CD4-positive, alpha-beta T cell treated with Interleukin-21 for 1 hour (primary cell): ENCODE results near the gene APAF1.
"Not testable (repeated sequence)": the region's sequence is repeated elsewhere in the genome, so short reads cannot be mapped to it uniquely, and the experiment has no call there.

Experiments used
- DNase-seq: peaks from one replicate; pipeline ENCODE4 v3.0.0-alpha.2; 2020

Gene APAF1

DNA sequence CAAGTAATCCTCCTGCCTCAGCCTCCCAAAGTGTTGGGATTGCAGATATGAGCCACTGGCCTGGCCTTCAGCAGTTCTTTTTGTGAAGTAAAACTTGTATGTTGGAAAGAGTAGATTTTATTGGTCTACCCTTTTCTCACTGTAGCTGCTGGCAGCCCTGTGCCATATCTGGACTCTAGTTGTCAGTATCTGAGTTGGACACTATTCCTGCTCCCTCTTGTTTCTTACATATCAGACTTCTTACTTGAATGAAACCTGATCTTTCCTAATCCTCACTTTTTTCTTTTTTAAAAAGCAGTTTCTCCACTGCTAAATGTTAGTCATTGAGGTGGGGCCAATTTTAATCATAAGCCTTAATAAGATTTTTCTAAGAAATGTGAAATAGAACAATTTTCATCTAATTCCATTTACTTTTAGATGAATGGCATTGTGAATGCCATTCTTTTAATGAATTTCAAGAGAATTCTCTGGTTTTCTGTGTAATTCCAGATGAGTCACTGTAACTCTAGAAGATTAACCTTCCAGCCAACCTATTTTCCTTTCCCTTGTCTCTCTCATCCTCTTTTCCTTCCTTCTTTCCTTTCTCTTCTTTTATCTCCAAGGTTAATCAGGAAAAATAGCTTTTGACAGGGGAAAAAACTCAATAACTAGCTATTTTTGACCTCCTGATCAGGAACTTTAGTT is 88.7 kb downstream of the APAF1 start:
- DNase-seq: no peak

DNA sequence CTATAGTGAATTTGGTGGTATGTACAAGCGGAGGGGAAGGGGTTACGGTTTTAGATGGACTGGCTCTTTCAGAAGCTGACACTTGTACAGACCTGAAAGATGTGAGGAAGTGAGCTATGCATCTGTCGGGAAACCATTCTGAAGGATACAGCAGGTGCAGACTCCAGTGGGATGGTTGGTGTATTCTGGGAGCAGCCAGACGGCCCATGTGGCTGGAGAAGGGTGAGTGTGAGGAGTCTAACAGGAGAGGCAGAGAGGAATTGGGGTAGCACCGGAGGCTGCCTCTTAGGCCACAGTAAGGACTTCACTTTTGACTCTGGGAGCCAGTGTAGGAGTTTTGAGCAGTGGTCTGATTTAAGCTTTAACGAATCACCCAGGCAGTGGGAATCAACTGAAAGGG is 90.7 kb downstream of the APAF1 start:
- no peak for DNase-seq

DNA sequence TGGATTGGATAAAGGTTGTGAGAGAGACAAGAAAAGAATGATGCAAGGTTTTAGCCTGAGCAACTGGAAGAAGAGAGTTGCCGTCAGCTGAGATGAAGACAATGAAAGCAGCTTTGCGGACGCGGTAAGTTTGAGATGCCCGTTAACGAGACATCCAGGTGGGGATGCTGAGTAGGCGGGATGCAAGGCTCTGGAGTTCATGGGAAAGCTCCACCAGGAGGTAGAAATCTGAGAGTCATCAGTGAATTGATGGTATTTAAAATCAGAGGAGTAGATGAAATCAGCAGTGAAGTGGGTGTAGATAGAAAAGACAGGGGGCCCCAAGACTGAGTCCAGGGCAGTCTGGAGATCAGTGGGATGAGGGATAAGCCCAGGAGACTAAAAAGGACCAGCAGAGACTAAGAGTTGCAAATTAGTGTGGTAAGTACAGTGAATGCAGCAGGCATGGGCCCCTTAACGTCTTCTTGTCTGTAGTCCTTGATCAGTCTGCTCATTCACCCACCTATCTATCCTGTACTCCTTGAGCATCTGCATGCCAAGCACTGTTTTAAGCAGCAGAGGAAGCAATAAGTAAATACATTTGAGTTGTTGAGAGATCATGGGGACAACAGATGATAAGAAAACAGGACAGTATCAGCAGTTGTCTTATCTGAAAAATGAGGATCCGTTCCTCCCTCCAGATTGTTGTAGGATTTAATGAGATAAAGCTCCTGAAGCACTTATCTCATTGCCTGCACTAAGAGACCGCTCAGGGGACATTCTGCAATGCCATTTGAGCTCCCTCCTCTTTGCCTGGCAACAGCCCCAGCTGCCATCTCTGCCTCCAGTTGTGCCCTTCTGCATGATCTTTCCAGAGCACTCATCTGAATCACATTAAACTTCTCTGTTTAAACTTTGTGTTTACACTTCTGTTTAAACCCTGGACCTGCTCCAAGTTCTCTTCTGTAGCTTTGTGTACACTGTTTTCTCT is 91.5 kb downstream of the APAF1 start:
- DNase-seq: no peak

DNA sequence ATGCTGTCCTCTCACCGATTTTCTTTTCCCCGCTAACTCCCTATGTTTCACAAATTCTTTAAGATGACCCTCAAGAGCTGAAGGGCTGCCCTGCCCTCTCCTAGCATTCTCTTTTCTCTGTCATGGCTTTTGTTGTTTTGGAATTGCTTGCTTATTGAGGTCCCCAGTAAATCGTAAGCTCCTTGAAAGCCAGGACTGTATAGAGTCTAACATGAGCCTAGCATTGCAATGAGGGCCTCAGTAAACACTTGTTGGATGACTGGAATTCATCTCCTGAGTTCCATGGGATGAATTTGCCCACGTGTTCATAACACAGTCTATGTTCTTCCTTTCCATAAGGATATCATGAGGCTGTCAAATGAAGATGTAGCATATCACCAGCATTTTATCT is 92.2 kb downstream of the APAF1 start:
- DNase-seq: no peak

DNA sequence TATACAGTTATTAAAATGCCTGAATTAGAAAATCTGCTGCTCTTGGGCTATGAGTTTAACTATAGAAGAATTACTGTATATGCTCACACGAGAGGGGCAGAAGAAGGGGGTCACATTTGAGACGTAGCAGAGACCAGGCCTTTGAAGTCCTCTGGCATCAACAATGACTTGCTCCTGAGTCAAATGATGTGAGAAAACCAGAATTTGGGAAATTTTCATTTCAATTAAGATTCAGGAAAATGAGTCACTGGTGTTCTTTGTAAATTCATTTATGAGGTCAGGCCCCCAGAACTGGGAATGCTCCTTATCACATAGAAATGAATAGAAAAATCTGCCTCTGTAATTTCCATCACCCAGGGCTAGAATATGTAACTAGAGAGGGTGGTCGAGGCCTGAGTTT is 92.9 kb downstream of the APAF1 start:
- no peak for DNase-seq

DNA sequence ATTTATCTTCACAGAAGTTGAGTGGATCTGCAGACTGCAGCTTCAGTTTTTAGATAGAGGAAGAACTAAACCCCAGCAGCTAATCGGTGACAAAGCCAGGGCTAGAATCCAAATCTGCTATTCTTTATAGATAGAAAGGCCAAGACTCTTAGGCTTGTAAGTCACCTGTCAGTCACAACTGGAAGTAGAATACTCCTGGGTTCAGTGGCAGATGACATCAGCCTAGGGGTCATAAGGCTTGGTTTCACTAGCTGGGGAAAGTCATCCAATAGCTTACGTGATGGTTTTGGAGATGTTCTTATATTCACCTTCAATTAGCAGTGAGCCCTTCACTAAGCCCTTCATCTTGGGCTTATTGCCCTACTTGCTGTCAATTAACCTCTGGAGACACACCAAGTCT is 93.4 kb downstream of the APAF1 start:
- DNase-seq: no peak

DNA sequence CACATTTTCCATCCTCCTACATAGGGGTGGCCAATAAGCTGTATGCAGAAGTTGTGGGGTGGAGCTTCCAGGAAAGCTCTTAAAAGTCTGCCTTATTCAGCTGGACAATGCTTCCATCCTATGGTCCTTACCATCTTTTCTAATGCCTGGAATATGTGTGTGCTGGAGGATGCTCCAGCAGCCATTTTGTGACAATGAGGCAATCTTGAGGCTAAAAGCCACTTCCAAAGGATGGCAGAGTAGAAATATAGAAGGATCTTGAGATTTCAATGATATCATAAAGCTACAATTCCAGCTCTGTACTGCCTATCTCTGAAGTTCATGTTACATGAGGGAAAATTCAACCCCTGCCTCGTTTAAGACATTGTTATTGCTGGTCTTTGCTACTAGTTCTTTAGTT is 95.7 kb downstream of the APAF1 start:
- DNase-seq: no peak

DNA sequence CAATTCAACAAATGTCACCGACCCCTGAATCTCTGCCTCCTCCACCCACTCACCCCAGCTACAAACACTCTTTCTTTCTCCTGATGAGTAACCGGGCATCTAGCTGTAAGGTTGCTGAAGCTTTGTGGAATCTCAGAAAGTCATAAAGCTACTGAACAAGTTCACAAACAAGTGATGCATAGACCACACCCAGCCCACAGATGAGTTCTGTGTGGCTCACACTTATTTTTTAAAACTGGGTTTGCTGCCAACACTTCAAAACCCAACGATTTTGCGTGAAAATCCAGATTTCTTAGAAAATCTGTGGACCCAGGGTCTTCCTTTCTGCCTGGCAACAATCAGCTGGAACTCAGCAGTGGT is 96.1 kb downstream of the APAF1 start:
- no peak for DNase-seq

DNA sequence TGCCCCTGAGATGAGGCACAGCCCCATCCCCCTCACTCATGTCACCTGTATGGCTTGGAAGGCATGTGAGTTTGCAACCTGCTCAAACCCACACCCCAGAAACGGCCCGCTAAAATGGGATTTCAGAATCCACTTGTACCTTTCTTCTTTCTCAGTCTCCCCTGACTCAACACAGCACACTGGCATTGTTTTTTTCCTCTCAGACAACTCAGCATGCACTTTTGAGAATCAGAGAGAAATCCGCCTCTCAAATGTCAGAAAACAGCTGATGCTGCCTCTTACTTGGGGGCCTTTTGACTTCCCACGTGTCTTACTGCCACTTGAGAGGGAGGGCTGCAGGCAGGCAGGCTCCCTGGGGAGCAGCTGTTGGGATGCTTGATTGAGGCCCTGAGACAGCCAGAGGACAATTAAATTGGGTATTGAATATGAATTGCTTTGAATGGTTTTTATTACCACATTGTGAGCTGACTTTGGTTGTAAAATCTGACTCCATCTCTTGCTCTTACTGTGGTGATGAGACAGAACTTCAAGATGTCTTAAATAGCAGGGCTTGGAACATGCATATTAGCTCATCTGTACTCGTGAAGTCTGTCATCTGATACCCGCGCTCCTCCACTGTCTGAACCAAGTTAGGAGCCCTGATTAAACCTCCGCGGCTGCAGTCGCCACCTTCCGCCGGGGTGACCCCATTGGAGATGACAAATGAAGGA is 96.6 kb downstream of the APAF1 start:
- no peak for DNase-seq

DNA sequence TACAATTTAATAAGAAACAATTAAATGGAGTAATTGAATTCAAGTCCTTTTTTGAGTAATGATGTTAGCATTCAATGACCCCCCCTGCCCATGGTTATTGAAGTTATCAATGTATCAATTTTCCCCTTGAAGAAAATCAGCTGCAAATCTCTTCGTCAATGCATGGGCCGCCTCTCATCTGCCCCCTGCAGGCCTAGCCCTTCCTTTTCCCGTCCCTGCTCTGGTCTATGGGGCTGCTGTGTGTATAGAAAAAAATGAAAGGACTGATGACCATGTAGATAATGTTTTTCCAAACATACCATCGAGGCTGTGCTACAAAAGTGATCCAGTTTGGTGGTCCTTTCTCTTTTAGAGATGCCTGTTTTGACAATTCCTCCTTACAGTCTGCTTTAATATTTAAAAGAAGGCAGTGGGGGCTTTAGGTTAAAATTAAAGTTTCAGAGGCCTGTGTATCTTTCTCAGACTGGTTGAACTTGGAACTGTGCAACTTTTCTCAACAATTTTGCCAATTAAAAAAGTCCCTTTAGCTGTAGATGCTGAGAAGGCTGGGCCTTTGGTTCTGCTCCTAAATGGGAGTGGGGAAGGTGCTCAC is 98.4 kb downstream of the APAF1 start:
- peak; percentile 44 for DNase-seq

DNA sequence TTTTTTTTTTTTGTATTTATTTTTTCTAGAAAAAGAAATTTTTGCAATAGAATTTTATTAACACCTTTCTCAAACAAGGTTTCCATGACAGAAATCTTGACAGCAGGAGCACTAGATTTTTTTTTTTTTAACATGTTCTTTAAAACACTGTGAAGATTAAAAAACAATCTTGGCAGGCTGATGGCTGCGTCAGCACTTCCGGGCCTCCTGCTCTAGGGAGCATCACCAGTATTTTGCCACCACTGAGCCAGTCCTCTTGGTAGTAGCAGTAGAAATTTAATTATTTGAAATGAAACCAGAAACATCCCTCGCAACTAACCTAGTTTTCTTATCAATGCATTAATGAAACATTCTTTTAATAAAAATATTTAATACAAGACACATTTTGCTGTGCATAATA is 99.6 kb downstream of the APAF1 start:
- DNase-seq: peak; percentile 41

DNA sequence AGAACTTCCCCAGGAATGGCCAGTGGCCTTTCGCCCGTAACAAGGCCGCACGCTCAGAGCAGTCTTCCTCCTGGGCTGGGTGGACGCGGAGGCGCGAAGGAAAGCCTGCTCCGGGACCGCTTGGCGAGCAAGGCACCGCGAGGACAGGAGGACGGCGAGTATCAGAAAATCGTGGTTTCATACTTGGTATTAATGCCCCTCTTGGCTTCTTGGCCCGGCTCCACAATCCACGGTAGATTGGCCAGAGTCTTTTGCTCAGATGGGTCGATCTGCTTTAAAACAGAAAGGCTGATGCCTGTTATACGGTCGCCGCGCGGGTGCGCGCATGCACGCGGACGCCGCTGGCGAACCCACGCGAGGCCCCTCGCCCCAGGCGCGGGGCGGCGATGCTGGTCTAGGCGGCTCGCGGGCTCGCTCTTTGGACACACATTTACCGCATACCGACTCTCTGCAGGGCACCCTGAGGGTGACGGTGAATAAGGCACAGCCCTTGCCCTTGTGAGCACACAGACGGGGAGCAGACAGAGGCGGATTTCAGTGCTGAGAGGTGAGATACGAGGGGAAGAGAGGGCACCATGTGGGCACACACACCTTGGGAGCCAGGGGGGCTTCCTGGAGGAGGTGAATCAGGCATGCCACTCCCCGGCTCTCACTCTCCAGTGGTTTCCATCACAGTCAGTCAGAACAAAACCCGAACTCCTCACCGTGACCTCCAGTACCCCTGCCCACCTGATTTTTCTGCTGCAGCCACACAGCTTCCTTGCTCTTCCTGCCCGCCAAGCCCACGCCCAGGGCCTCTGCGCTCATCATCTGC is 100.7 kb downstream of the APAF1 start:
- DNase-seq: peak; percentile 10

DNA sequence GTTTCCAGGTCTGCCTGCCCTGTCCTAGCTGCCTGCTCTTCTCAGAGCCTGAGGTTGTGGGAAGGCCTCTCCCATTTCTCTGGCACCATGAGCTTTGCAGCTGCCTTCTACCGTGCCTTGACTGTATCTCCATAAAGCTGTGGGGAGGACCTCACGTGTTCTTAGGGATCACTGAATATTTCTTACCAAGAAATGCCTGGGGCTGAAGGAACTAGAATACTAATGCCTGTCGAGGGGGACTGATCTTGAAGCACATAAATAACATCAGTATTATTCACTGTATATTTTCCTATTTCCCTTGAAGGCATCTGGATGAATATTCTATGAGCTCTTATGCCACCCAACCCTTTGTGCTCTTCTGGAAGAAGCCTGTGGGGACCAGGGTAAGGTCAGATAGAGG is 103.4 kb downstream of the APAF1 start:
- DNase-seq: no peak

DNA sequence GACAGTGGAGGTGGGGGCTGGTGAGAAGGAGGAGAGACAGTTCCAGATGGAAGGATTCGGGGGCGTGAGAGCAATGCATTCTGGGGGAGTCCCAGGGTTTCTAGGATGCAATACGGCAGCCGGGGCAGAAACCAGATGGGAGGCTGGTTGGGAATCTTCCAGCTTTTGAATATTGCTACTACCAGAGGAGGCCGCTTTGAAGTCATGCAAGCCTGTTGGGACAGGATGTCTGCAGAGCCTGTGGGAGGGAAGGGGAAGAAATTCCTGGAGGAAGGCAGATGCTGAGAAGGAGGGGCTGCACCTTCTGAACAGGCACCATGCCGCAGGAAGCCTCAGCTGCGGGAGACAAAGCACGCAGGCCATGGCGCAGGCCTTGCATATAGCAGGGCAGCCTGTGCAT is 105.4 kb downstream of the APAF1 start:
- DNase-seq: no peak

DNA sequence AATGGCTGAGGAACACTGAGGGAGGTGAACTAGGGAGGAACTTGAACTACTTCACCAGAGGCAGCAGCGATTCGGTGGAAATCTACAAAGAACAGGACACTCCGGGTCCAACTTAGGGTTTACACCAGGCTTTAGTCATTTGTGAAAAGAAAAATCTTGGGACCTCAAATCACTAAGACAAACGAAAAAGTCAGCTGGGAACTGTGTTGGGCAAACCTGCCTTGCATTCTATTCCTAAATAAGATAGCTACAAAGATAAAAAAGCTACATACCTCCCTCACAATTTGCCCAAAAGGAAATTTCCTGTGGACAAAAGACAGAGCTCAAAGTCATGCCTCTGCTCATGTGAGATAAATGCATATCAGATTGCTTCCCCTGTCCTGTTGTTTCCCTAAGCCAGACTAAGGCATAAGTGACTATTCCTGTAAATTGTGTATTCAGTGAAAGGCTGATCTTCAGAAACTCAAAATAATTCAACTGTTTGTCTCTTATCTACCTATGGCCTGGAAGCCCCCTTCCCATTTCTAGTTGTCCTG is 106.6 kb downstream of the APAF1 start:
- DNase-seq: no peak

DNA sequence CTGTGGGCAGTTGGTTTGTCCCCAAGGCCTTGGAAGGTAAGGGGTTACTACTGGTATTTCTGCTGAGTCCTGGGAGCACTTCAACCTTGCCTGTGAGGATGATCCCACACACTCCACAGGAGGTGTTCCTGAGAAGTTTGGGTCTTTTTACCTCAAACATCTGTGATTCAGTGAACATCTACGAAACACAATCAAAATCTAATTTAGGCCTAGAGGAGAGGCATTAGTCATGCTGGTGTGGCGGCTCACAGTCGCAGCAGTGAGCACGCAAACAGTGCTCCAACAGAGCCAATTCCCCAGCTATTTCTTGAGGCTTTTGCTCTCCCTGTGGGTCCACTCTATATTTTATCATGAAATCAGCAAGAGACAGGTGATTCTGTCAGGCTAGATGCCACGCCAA is 107.6 kb downstream of the APAF1 start:
- DNase-seq: no peak

DNA sequence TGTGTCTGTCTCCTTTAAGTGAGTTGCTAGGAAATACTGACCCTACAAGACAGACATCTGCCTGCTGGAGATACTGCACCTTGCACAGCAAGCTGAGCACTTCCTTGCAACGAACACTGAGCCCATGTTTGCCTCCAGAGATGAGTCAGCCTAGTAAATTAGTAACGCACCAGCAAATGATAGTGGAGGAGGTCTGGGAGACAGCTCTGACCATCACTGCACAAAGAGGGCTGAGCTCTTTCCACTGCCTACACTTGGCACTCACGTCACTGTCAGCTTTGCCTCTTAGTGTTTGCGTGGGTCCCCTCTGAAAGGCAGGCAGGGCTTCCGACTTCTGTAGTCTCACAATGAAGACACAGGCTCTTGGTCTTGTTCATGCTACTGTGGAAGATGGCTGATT is 109.0 kb downstream of the APAF1 start:
- no peak for DNase-seq

DNA sequence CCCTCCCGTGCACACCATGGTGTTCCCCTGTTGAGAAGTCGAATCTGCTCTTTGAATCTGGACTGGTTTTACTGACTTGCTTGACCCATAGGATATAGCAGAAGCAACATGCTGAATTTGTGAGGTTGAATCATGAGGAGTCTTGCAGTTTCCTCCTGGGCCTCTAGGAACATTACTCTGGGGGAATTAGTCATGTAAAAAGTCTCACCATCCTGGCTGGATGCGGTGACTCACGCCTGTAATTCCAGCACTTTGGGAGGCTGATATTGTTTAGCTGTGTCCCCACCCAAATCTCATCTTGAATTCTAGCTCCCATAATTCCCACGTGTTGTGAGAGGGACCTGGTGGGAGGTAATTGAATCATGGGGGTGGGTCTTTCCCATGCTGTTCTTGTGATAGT is 110.8 kb downstream of the APAF1 start:
- DNase-seq: not testable (repeated sequence)

DNA sequence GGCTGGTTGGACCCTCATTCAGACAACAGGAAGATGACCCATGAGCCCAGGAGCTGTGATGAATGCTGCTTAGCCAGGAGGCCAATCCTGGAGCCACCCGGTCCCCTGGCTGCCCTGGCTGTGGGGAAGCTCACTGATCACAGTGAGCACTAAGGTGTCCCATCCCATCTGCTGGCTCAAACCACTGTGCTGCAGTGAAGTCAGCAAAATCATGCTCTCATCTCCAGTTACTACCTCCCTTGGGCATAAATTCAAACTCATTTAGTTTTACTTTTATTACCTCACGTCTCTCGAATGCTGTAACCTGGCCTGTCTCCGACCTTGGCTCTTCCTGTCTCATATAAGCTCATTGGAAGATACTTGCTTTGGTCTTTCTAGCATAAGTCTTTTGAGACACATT is 112.4 kb downstream of the APAF1 start:
- DNase-seq: no peak

DNA sequence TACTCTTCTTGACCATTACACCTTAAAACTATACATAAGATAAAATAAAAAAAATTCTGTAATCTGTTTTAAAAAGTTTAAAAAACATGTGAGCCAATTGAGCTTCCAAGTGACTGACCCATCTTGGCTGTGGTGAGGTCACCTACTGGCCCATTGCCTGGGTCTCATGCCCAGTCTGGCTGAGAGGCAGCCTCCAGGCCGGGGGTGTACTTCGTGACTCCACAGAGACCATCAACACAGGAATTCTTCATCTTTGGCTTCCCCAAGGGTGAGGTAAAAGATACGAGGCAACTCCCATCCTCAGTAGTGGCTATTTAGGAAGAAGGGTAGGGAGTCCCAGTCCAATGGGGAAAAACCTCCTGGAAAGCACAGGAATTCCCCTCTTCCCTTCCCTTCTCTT is 113.2 kb downstream of the APAF1 start:
- no peak for DNase-seq

DNA sequence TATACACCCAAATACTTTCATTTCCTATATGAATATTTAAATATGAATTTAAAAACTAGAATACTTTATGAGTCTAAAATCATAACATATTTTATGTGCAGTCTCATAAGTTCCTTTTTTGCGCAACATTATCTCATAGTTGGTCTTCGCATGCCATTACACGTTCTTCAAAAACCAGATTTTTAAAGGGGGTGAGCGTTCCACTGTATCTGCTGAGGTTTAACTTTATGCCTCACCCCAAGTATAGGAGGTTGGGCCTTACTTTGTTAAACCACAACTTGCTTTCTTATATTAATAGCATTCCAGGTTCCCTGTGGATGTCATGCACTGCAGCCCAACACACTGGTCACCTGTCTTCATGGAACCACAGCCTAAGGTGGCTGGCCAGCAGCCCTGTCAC is 118.6 kb downstream of the APAF1 start:
- DNase-seq: no peak

DNA sequence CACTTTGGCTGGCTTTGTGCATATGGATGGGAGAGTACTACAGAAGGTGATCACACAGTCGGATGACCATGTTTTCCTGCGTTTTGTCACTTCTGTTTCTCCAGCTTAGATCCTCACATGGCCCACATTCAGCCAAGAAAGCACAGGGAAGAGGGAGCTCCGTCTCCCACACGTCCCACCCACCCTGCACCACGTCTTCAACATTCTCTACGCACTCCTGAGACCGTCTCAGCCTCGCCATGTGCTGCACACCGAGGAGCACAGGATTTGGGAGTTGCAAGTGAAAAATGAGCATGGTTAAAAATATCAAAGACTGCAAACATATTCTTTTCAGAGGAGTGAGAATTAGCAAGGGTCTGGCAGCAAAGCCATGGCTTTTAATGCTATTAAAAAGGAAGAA is 122.2 kb downstream of the APAF1 start:
- no peak for DNase-seq
